Measurements from ENCODE around the gene RCBTB2.

The RCBTB2 gene

GRCh38 chr13:48508011-48508410 is 24.9 kb downstream of the RCBTB2 start:
- TF ChIP-seq NFIC (IDR thresholded peaks at IDR 0.05) (no peak), EGR1 (IDR thresholded peaks at IDR 0.05) (no peak), TCF12 (IDR thresholded peaks at IDR 0.05; ENCODE audit: low read depth) (no peak), CEBPB (IDR thresholded peaks at IDR 0.05) (no peak), REST (IDR thresholded peaks at IDR 0.05; ENCODE audit: low read depth) (no peak), YY1 (IDR thresholded peaks at IDR 0.05; ENCODE audit: low read depth) (no peak), MAX (IDR thresholded peaks at IDR 0.05) (no peak), USF1 (IDR thresholded peaks at IDR 0.05) (no peak), TEAD4 (IDR thresholded peaks at IDR 0.05) (no peak)

GRCh38 chr13:48507021-48507420 is 25.9 kb downstream of the RCBTB2 start:
- no peak for TF ChIP-seq CEBPB (IDR thresholded peaks at IDR 0.05)
- TF ChIP-seq YY1 (IDR thresholded peaks at IDR 0.05; ENCODE audit: low read depth) = no peak
- TF ChIP-seq MAX (IDR thresholded peaks at IDR 0.05) = no peak
- TF ChIP-seq USF1 (IDR thresholded peaks at IDR 0.05) = no peak
- TF ChIP-seq RAD21 (IDR thresholded peaks at IDR 0.05; ENCODE audit: low read depth) = no peak
- no peak for TF ChIP-seq FOXM1 (IDR thresholded peaks at IDR 0.05; ENCODE audit: borderline replicate concordance, low read depth)
- no peak for TF ChIP-seq TCF12 (IDR thresholded peaks at IDR 0.05; ENCODE audit: low read depth)
- TF ChIP-seq ZBTB7A (IDR thresholded peaks at IDR 0.05; ENCODE audit: low read depth) = no peak
- TF ChIP-seq EGR1 (IDR thresholded peaks at IDR 0.05) = no peak

- TF ChIP-seq TAF1 (IDR thresholded peaks at IDR 0.05; ENCODE audit: low read depth) = no peak
- TF ChIP-seq EGR1 (IDR thresholded peaks at IDR 0.05) = no peak
- TF ChIP-seq NFIC (IDR thresholded peaks at IDR 0.05) = no peak
These were observed 26.7 kb downstream of the RCBTB2 start for GRCh38 chr13:48506092-48506701.

- no peak for TF ChIP-seq EP300 (IDR thresholded peaks at IDR 0.05; ENCODE audit: borderline replicate concordance)
- no peak for TF ChIP-seq NFIC (IDR thresholded peaks at IDR 0.05)
These were observed 27.2 kb downstream of the RCBTB2 start for GRCh38 chr13:48505597-48506091.

- no peak for TF ChIP-seq RAD21 (IDR thresholded peaks at IDR 0.05; ENCODE audit: low read depth)
- TF ChIP-seq MAX (IDR thresholded peaks at IDR 0.05) = no peak
- no peak for TF ChIP-seq YY1 (IDR thresholded peaks at IDR 0.05; ENCODE audit: low read depth)
- no peak for TF ChIP-seq REST (IDR thresholded peaks at IDR 0.05; ENCODE audit: low read depth)
- TF ChIP-seq CREB1 (IDR thresholded peaks at IDR 0.05; ENCODE audit: low read depth) = no peak
- no peak for TF ChIP-seq TCF12 (IDR thresholded peaks at IDR 0.05; ENCODE audit: low read depth)
- no peak for TF ChIP-seq FOXM1 (IDR thresholded peaks at IDR 0.05; ENCODE audit: borderline replicate concordance, low read depth)
- TF ChIP-seq EGR1 (IDR thresholded peaks at IDR 0.05) = no peak
- no peak for TF ChIP-seq CEBPB (IDR thresholded peaks at IDR 0.05)
- no peak for TF ChIP-seq NFIC (IDR thresholded peaks at IDR 0.05)
- no peak for TF ChIP-seq ZBTB7A (IDR thresholded peaks at IDR 0.05; ENCODE audit: low read depth)
- no peak for TF ChIP-seq USF1 (IDR thresholded peaks at IDR 0.05)
- TF ChIP-seq TAF1 (IDR thresholded peaks at IDR 0.05; ENCODE audit: low read depth) = no peak
- no peak for TF ChIP-seq EP300 (IDR thresholded peaks at IDR 0.05; ENCODE audit: borderline replicate concordance)
- no peak for TF ChIP-seq TEAD4 (IDR thresholded peaks at IDR 0.05)
These were observed 27.9 kb downstream of the RCBTB2 start for GRCh38 chr13:48505012-48505411.

- TF ChIP-seq EGR1 (IDR thresholded peaks at IDR 0.05) (no peak), REST (IDR thresholded peaks at IDR 0.05; ENCODE audit: low read depth) (no peak), TEAD4 (IDR thresholded peaks at IDR 0.05) (no peak), RAD21 (IDR thresholded peaks at IDR 0.05; ENCODE audit: low read depth) (no peak), NFIC (IDR thresholded peaks at IDR 0.05) (no peak), TAF1 (IDR thresholded peaks at IDR 0.05; ENCODE audit: low read depth) (no peak), ZBTB7A (IDR thresholded peaks at IDR 0.05; ENCODE audit: low read depth) (no peak), FOXM1 (IDR thresholded peaks at IDR 0.05; ENCODE audit: borderline replicate concordance, low read depth) (no peak), USF1 (IDR thresholded peaks at IDR 0.05) (no peak)
These were observed 28.3 kb downstream of the RCBTB2 start for GRCh38 chr13:48504606-48505005.

Measured in Ishikawa (cell line).